Tibial nerve (tissue), 4 donors: ENCODE results near the gene DAB2. TPM values are rescaled to one million over a fixed set of nuclear protein-coding genes. Genes with fewer than 3 reads are reported as not detected.

ENCODE experiments used
- DNase-seq, 2 donors: peaks; one replicate each; pipeline ENCODE4 v3.0.0-alpha.2; 2019; ENCODE audit warnings: low spot score in 2 of 2
- H3K27ac ChIP-seq, 4 donors: fragments of 200-600 bp; sonication (generic) in 3 of 4; one replicate each; pipeline ENCODE4 v1.5.1; 2017 to 2019; ENCODE audit warnings: mild to moderate bottlenecking in 1 of 4
- H3K27me3 ChIP-seq, 2 donors: fragments of 200-600 bp; sonication (generic) in 1 of 2; one replicate each; pipeline versions ENCODE4 v1.5.1 to v1.6.0; 2017 to 2019
- H3K36me3 ChIP-seq, 3 donors: fragments of 200-600 bp; sonication (generic); one replicate each; pipeline ENCODE4 v1.5.1; 2018 to 2019
- H3K4me1 ChIP-seq, 4 donors: fragments of 200-600 bp; sonication (generic) in 3 of 4; one replicate each; pipeline ENCODE4 v1.5.1; 2017 to 2019
- H3K4me3 ChIP-seq, 4 donors: fragments of 200-600 bp; sonication (generic) in 3 of 4; one replicate each; pipeline ENCODE4 v1.5.1; 2017 to 2019; ENCODE audit warnings: mild to moderate bottlenecking in 1 of 4, moderate library complexity in 1 of 4
- H3K9me3 ChIP-seq, 4 donors: fragments of 200-600 bp; sonication (generic) in 3 of 4; one replicate each; pipeline ENCODE4 v1.5.1; 2017 to 2019
- CTCF ChIP-seq, 5 experiments: fragments of 200-600 bp in 3 of 5; fragments of 450-650 bp in 2 of 5; sonication (generic) in 3 of 5; IDR thresholded peaks; one replicate each; pipeline ENCODE4 v1.5.1; 2016 to 2019; ENCODE audit warnings: antibody characterized with exemption in 5 of 5, mild to moderate bottlenecking in 3 of 5, moderate library complexity in 2 of 5
- EP300 ChIP-seq, 2 donors: sonication (generic); formaldehyde crosslinking; IDR thresholded peaks; one replicate each; pipeline ENCODE4 v1.6.1; 2017; ENCODE audit warnings: antibody characterized with exemption in 2 of 2, mild to moderate bottlenecking in 1 of 2
- POLR2A ChIP-seq, 2 donors: fragments of 450-650 bp; IDR thresholded peaks; one replicate each; pipeline ENCODE4 v1.6.1; 2017; ENCODE audit warnings: antibody characterized with exemption in 2 of 2, mild to moderate bottlenecking in 2 of 2, moderate library complexity in 2 of 2
- WGBS, 2 donors: methylation state at CpG; one replicate each; pipeline ENCODE4 v1.1.5; 2018; 5-methylcytosine and 5-hydroxymethylcytosine counted together
- total RNA-seq, 4 donors: library from RNA; depleted of rRNA; stranded (reverse); fragments of >200 nt; gene quantifications; one replicate each; pipeline ENCODE4 v1.1.0, GENCODE V29; 2016

DAB2 gene
- total RNA-seq, 4 donors from 2014 or later = 73.6 to 144 (median 115) TPM

GRCh38 chr5:39469777-39470415 lies 45.1 kb upstream of the DAB2 start:
- Histone ChIP-seq H3K4me1 (no peaks in the 10 kb centered on the region), H3K27ac (no peak overlapping the region), H3K9me3 (no peaks in the 10 kb centered on the region), H3K4me3 (no peak overlapping the region), H3K36me3 (no peaks in the 10 kb centered on the region), H3K27me3 (no peaks in the 10 kb centered on the region)
- WGBS, 2 donors = 82 to 89% methylated on average over 6 of the region's 6 CpGs
- TF ChIP-seq EP300 (IDR thresholded peaks at IDR 0.05) (peak in 1 of 2 donors; percentile 56), POLR2A (IDR thresholded peaks at IDR 0.05) (no peak)
- DNase-seq = no peak

DNA sequence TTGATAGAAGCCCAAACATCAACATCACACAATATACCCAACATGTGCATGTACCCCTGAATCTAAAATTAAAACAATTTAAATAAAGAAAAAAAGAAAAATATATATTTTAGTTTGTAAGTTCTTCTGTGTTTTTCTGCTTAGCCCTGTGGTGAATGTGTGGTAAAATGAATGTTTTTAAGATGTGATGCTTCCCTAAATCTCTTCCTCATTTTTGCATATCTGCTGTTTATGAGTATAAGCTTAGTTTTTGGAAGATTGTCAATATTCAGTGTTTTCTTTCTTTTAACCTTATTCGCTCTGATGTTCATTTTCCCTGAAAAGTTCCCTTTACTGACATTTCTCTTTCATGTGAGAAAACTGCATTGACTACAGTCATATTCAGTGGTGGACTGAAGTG lies 44.4 kb upstream of the DAB2 start:
- Histone ChIP-seq H3K4me1 (no peaks in the 10 kb centered on the region), H3K4me3 (no peak overlapping the region), H3K36me3 (no peaks in the 10 kb centered on the region), H3K27me3 (no peaks in the 10 kb centered on the region), H3K9me3 (no peaks in the 10 kb centered on the region), H3K27ac (no peak overlapping the region)
- TF ChIP-seq CTCF (IDR thresholded peaks at IDR 0.05) (no peak), EP300 (IDR thresholded peaks at IDR 0.05) (no peak), POLR2A (IDR thresholded peaks at IDR 0.05) (no peak)
- WGBS, 2 donors = 58 to 70% methylated on average over 1 of the region's 1 CpG
- no peak for DNase-seq

- Histone ChIP-seq H3K27me3 (no peaks in the 10 kb centered on the region), H3K27ac (no peak overlapping the region), H3K4me1 (no peaks in the 10 kb centered on the region), H3K4me3 (no peak overlapping the region), H3K36me3 (no peaks in the 10 kb centered on the region), H3K9me3 (no peaks in the 10 kb centered on the region)
- WGBS, 2 donors = 86 to 89% methylated on average over 1 of the region's 1 CpG
- DNase-seq = no peak
- TF ChIP-seq POLR2A (IDR thresholded peaks at IDR 0.05) (no peak), EP300 (IDR thresholded peaks at IDR 0.05) (peak in 1 of 2 donors; percentile 69)
Observed at GRCh38 chr5:39466846-39467245, 42.1 kb upstream of the DAB2 start.

GRCh38 chr5:39465843-39466242 lies 41.1 kb upstream of the DAB2 start:
- no peak overlapping the region for H3K4me3 ChIP-seq
- no peak for DNase-seq
- H3K9me3 ChIP-seq = no peaks in the 10 kb centered on the region
- TF ChIP-seq POLR2A (IDR thresholded peaks at IDR 0.05) (no peak), EP300 (IDR thresholded peaks at IDR 0.05) (no peak), CTCF (IDR thresholded peaks at IDR 0.05) (no peak)
- H3K27ac ChIP-seq = no peak overlapping the region
- WGBS, 2 donors = 41 to 57% methylated on average over 2 of the region's 2 CpGs
- H3K36me3 ChIP-seq = no peaks in the 10 kb centered on the region
- no peaks in the 10 kb centered on the region for H3K27me3 ChIP-seq
- no peaks in the 10 kb centered on the region for H3K4me1 ChIP-seq

GRCh38 chr5:39465097-39465496 lies 40.3 kb upstream of the DAB2 start:
- no peak for DNase-seq
- Histone ChIP-seq H3K36me3 (no peaks in the 10 kb centered on the region), H3K27ac (no peak overlapping the region), H3K27me3 (no peaks in the 10 kb centered on the region), H3K4me1 (no peaks in the 10 kb centered on the region), H3K4me3 (no peak overlapping the region), H3K9me3 (no peaks in the 10 kb centered on the region)
- TF ChIP-seq POLR2A (IDR thresholded peaks at IDR 0.05) = no peak
- no peak for TF ChIP-seq CTCF (IDR thresholded peaks at IDR 0.05)
- TF ChIP-seq EP300 (IDR thresholded peaks at IDR 0.05) = no peak
- 43 to 45% methylated on average over 2 of the region's 2 CpGs for WGBS, 2 donors

- Histone ChIP-seq H3K27me3 (no peaks in the 10 kb centered on the region), H3K4me3 (no peak overlapping the region), H3K9me3 (no peaks in the 10 kb centered on the region), H3K36me3 (no peaks in the 10 kb centered on the region), H3K4me1 (no peaks in the 10 kb centered on the region), H3K27ac (no peak overlapping the region)
- DNase-seq = no peak
- 62 to 73% methylated on average over 5 of the region's 5 CpGs for WGBS, 2 donors
- peak in 1 of 2 donors; percentile 33 for TF ChIP-seq EP300 (IDR thresholded peaks at IDR 0.05)
- TF ChIP-seq POLR2A (IDR thresholded peaks at IDR 0.05) = no peak
- TF ChIP-seq CTCF (IDR thresholded peaks at IDR 0.05) = no peak
Observed at GRCh38 chr5:39464088-39464487, 39.3 kb upstream of the DAB2 start.
